DOHH2 (cell line): ENCODE results near the gene AHNAK.

Experiments used
- H3F3A ChIP-seq: fragments of 200-600 bp; sonication (generic), shearing (Covaris generic); 2 replicates; pipeline ENCODE4 v1.6.0; 2016; ENCODE audit warnings: antibody characterized with exemption, mild to moderate bottlenecking; ENCODE audit not compliant: control insufficient read depth, insufficient read depth
- H3K27ac ChIP-seq: fragments of 200-600 bp; sonication (generic); 2 replicates; pipeline ENCODE4 v1.5.1; 2014; ENCODE audit warnings: low read depth, mild to moderate bottlenecking, low read length, moderate library complexity
- H3K27me3 ChIP-seq: fragments of 200-600 bp; sonication (generic); 2 replicates; pipeline ENCODE4 v1.6.1; 2014; ENCODE audit warnings: mild to moderate bottlenecking, low read length, mixed read lengths; ENCODE audit not compliant: control insufficient read depth
- H3K36me3 ChIP-seq: fragments of 200-600 bp; sonication (generic); 2 replicates; pipeline ENCODE4 v1.6.1; 2014; ENCODE audit warnings: mild to moderate bottlenecking, low read length, moderate library complexity, mixed read lengths; ENCODE audit not compliant: control insufficient read depth
- H3K4me1 ChIP-seq: fragments of 200-600 bp; sonication (generic); 2 replicates; pipeline ENCODE4 v1.6.1; 2014; ENCODE audit warnings: mild to moderate bottlenecking, low read length, mixed read lengths; ENCODE audit not compliant: control insufficient read depth
- H3K4me2 ChIP-seq: fragments of 200-600 bp; sonication (generic); 2 replicates; pipeline ENCODE4 v1.6.0; 2014; ENCODE audit warnings: mild to moderate bottlenecking, low read length, moderate library complexity
- H3K4me3 ChIP-seq: fragments of 200-600 bp; sonication (generic); 2 replicates; pipeline ENCODE4 v1.5.1; 2014; ENCODE audit warnings: mild to moderate bottlenecking, low read length, mixed read lengths
- H3K79me2 ChIP-seq: fragments of 200-600 bp; sonication (generic); 2 replicates; pipeline ENCODE4 v1.6.1; 2014; ENCODE audit warnings: mild to moderate bottlenecking, low read length, mixed read lengths; ENCODE audit not compliant: control insufficient read depth
- H3K9me2 ChIP-seq: fragments of 200-600 bp; sonication (generic); replicated peaks from 2 replicates; pipeline ENCODE4 v1.6.1; 2014; ENCODE audit warnings: mild to moderate bottlenecking, low read length, mixed read lengths; ENCODE audit not compliant: control insufficient read depth
- H3K9me3 ChIP-seq: fragments of 200-600 bp; sonication (generic); 2 replicates; pipeline ENCODE4 v1.6.1; 2014; ENCODE audit warnings: antibody characterized with exemption, low read length, mixed read lengths; ENCODE audit not compliant: control insufficient read depth, insufficient read depth
- H4K20me1 ChIP-seq: fragments of 200-600 bp; sonication (generic); 2 replicates; pipeline ENCODE4 v1.6.0; 2014; ENCODE audit warnings: low read depth, mild to moderate bottlenecking, antibody characterized with exemption, low read length, moderate library complexity; ENCODE audit not compliant: control insufficient read depth, insufficient read depth
- EZH2phosphoT487 ChIP-seq: fragments of 200-600 bp; sonication (generic); IDR thresholded peaks from 2 replicates; pipeline ENCODE4 v1.6.1; 2017; ENCODE audit warnings: borderline replicate concordance, mild to moderate bottlenecking, antibody characterized with exemption, low read length, moderate library complexity, mixed read lengths
- TF ChIP-seq, protein P1 (sequence below): fragments of 200-600 bp; sonication (generic); IDR thresholded peaks from one replicate; pipeline ENCODE4 v1.5.1; 2014; ENCODE audit warnings: antibody characterized with exemption, mild to moderate bottlenecking, low read depth, low read length; ENCODE audit not compliant: poor library complexity, severe bottlenecking

AHNAK gene

GRCh38 chr11:62546244-62546928 is at the start of gene AHNAK:
Gene AHNAK (minus strand): TSS chr11:62546806. CDS start chr11:62536098, 10,708 bp downstream.
- Histone ChIP-seq H3K79me2 (no peaks in the 10 kb centered on the region), H4K20me1 (0 out of 2 replicates have a peak, but pooled peaks cover under 1% of the 10 kb centered on the region), H3K4me3 (no peak within 1 kb of the TSS), H3K9me2 (no peaks in the 10 kb centered on the region), H3F3A (no peaks in the 10 kb centered on the region), H3K36me3 (no peaks in the 10 kb centered on the region), H3K4me1 (peaks cover 9% of the 10 kb centered on the region), H3K4me2 (no peak within 1 kb of the TSS), H3K9me3 (no peaks in the 10 kb centered on the region), H3K27me3 (peaks cover 67% of the 10 kb centered on the region), H3K27ac (no peak within 1 kb of the TSS)
- TF ChIP-seq, protein P1, sequence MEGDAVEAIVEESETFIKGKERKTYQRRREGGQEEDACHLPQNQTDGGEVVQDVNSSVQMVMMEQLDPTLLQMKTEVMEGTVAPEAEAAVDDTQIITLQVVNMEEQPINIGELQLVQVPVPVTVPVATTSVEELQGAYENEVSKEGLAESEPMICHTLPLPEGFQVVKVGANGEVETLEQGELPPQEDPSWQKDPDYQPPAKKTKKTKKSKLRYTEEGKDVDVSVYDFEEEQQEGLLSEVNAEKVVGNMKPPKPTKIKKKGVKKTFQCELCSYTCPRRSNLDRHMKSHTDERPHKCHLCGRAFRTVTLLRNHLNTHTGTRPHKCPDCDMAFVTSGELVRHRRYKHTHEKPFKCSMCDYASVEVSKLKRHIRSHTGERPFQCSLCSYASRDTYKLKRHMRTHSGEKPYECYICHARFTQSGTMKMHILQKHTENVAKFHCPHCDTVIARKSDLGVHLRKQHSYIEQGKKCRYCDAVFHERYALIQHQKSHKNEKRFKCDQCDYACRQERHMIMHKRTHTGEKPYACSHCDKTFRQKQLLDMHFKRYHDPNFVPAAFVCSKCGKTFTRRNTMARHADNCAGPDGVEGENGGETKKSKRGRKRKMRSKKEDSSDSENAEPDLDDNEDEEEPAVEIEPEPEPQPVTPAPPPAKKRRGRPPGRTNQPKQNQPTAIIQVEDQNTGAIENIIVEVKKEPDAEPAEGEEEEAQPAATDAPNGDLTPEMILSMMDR, result no peak
- TF ChIP-seq EZH2phosphoT487, result peak; percentile 51; the same call in 1 of the 2 replicates

GRCh38 chr11:62595124-62595523 is 48.5 kb upstream of the AHNAK start:
- TF ChIP-seq EZH2phosphoT487, result no peak
- TF ChIP-seq, protein P1, result no peak
- Histone ChIP-seq H3K9me2 (no peaks in the 10 kb centered on the region), H4K20me1 (peaks cover 7% of the 10 kb centered on the region; the same call in 1 of the 2 replicates), H3F3A (peaks cover 36% of the 10 kb centered on the region), H3K4me2 (no peak overlapping the region), H3K36me3 (peaks cover 84% of the 10 kb centered on the region), H3K4me1 (peaks cover 46% of the 10 kb centered on the region), H3K4me3 (no peak overlapping the region), H3K27ac (no peak overlapping the region), H3K79me2 (peaks cover 50% of the 10 kb centered on the region), H3K9me3 (no peaks in the 10 kb centered on the region), H3K27me3 (no peaks in the 10 kb centered on the region)

GRCh38 chr11:62593434-62594044 is 46.9 kb upstream of the AHNAK start:
- H3K27ac ChIP-seq, result no peak overlapping the region
- peaks cover 32% of the 10 kb centered on the region for H3F3A ChIP-seq
- H3K9me2 ChIP-seq, result no peaks in the 10 kb centered on the region
- H3K4me3 ChIP-seq, result no peak overlapping the region
- H3K4me2 ChIP-seq, result peak overlapping the region; percentile 37
- H3K4me1 ChIP-seq, result peaks cover 39% of the 10 kb centered on the region
- peaks cover 86% of the 10 kb centered on the region for H3K36me3 ChIP-seq
- H3K27me3 ChIP-seq, result no peaks in the 10 kb centered on the region
- no peaks in the 10 kb centered on the region for H3K9me3 ChIP-seq
- peaks cover 4% of the 10 kb centered on the region; the same call in 1 of the 2 replicates for H4K20me1 ChIP-seq
- peaks cover 50% of the 10 kb centered on the region for H3K79me2 ChIP-seq
- no peak for TF ChIP-seq EZH2phosphoT487
- TF ChIP-seq, protein P1, result peak; percentile 89
